ENCODE results near the gene FKRP.

Gene FKRP

DNA sequence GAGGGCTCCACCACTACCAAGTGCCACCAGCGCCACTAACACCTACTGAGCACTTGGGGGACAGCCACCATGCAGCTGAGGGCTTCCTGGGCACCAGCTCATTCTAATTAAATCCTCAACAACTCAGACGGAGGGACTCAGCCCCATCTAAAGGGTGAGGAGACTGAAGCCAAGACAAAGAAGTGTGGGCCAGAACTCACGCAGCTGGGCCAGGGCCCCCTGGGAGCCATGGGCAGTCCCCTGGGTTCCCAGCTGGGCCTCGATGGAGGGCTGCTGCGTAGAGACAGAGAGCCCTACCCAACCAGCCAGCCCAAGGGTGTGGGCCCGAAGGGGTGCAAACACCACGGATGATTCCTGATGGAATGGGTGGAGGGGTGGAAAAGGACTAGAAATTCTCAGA, 16.2 kb upstream of the FKRP start:
- Histone ChIP-seq H3K4me3 (ENCODE audit: low read length) (no peak overlapping the region), H3K4me1 (ENCODE audit: control insufficient read depth, insufficient read depth, low read length) (no peaks in the 10 kb centered on the region), H3K27me3 (ENCODE audit: control insufficient read depth, insufficient read depth, low read length) (no peaks in the 10 kb centered on the region), H3K36me3 (ENCODE audit: control insufficient read depth, insufficient read depth, low read length) (peaks cover 32% of the 10 kb centered on the region), H3K9me3 (ENCODE audit: control insufficient read depth, low read length) (no peaks in the 10 kb centered on the region), H3K9ac (ENCODE audit: low read length) (no peak overlapping the region)

DNA sequence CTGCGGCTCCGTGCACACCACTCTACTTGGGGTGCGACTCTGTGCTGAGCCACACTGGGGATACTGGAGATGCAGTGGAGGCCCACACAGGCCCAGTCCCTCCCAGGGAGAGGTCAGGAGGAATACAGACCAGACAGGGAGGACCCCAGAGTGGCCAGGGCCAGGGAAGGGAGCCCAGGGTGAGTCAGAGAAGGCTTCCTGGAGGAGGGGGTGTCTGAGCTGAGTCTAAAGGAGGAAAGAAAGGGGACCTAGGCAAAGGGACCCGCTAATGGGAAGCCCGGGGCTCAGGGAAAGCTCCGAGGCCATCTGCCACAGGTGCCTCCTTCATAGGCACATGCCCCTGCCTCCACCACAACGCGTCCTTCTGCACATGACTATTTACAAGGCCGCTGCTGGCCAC, 15.7 kb upstream of the FKRP start:
- no peak overlapping the region for H3K9ac ChIP-seq (ENCODE audit: low read length)
- no peaks in the 10 kb centered on the region for H3K4me1 ChIP-seq (ENCODE audit: control insufficient read depth, insufficient read depth, low read length)
- no peaks in the 10 kb centered on the region for H3K9me3 ChIP-seq (ENCODE audit: control insufficient read depth, low read length)
- H3K27me3 ChIP-seq (ENCODE audit: control insufficient read depth, insufficient read depth, low read length), result no peaks in the 10 kb centered on the region
- H3K36me3 ChIP-seq (ENCODE audit: control insufficient read depth, insufficient read depth, low read length), result peaks cover 32% of the 10 kb centered on the region
- H3K4me3 ChIP-seq (ENCODE audit: low read length), result no peak overlapping the region

DNA sequence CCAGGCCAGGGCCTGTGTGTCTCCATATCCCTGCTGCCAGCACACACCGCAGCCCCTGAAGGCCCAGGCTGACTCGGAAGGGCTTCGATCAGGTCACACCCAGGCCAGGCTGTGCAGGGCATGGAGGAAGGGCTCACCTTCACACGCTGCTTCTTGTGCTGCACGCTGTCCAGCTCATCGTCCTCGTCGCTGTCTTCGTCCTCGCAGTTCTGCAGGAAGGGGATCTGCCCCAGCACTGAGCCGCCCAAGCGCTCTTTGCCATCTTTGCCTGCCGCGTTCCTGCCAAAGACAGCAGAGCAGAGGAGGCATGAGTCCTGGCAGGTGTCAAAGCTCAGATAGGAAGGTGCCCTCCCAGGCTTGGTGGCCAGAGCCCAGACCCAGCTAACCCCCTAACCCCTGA, 15.3 kb upstream of the FKRP start:
- Histone ChIP-seq H3K4me1 (ENCODE audit: control insufficient read depth, insufficient read depth, low read length) (no peaks in the 10 kb centered on the region), H3K4me3 (ENCODE audit: low read length) (no peak overlapping the region), H3K9ac (ENCODE audit: low read length) (no peak overlapping the region), H3K9me3 (ENCODE audit: control insufficient read depth, low read length) (no peaks in the 10 kb centered on the region), H3K36me3 (ENCODE audit: control insufficient read depth, insufficient read depth, low read length) (peaks cover 32% of the 10 kb centered on the region), H3K27me3 (ENCODE audit: control insufficient read depth, insufficient read depth, low read length) (no peaks in the 10 kb centered on the region)

DNA sequence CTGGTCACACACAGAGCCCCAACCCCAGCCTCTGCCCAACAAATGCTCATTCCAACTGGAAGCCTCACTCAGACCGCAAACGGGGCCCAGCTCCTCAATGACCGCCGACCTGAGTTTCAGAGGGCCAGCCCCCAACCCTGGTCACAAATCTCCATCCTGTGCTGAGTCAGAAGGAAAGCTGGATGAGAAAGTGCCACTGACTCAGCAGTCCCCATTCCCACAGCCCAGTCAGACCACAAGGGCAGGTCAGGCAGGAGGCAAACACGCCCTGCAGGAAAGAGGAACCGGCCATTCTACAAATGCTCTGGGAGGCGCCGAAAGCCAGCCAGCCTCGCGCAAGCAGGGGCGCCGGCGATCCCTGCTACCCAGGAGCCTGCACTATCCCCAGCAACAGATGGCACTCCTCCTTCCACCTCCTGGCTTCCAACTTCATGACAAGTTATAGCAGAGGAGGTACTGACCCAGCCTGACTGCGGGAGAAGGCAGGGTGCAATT, 14.8 kb upstream of the FKRP start:
- H3K27me3 ChIP-seq (ENCODE audit: control insufficient read depth, insufficient read depth, low read length), result no peaks in the 10 kb centered on the region
- H3K4me3 ChIP-seq (ENCODE audit: low read length), result no peak overlapping the region
- H3K9me3 ChIP-seq (ENCODE audit: control insufficient read depth, low read length), result no peaks in the 10 kb centered on the region
- H3K4me1 ChIP-seq (ENCODE audit: control insufficient read depth, insufficient read depth, low read length), result no peaks in the 10 kb centered on the region
- peaks cover 32% of the 10 kb centered on the region for H3K36me3 ChIP-seq (ENCODE audit: control insufficient read depth, insufficient read depth, low read length)
- H3K9ac ChIP-seq (ENCODE audit: low read length), result no peak overlapping the region

DNA sequence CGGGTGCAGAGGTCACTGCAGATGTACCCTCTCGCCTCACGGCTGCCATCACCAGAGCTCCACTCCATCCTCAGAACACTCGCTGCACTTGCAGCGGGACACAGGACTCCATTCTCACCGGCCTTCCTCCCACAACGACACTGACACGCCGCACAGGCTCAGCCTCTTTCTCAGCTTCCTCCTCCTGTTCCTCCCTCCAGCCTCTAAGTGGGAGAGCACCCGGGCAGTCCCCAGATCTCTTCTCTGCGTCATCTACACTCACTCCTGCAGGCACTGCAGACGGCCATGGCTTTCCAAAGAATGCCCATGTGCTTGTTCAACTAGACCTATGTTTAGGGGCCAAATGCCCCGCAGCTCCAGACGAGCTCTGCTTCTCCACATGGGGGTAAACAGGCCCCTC, 14.3 kb upstream of the FKRP start:
- H3K9me3 ChIP-seq (ENCODE audit: control insufficient read depth, low read length), result no peaks in the 10 kb centered on the region
- peaks cover 31% of the 10 kb centered on the region for H3K36me3 ChIP-seq (ENCODE audit: control insufficient read depth, insufficient read depth, low read length)
- no peak overlapping the region for H3K9ac ChIP-seq (ENCODE audit: low read length)
- no peaks in the 10 kb centered on the region for H3K4me1 ChIP-seq (ENCODE audit: control insufficient read depth, insufficient read depth, low read length)
- H3K4me3 ChIP-seq (ENCODE audit: low read length), result no peak overlapping the region
- no peaks in the 10 kb centered on the region for H3K27me3 ChIP-seq (ENCODE audit: control insufficient read depth, insufficient read depth, low read length)

DNA sequence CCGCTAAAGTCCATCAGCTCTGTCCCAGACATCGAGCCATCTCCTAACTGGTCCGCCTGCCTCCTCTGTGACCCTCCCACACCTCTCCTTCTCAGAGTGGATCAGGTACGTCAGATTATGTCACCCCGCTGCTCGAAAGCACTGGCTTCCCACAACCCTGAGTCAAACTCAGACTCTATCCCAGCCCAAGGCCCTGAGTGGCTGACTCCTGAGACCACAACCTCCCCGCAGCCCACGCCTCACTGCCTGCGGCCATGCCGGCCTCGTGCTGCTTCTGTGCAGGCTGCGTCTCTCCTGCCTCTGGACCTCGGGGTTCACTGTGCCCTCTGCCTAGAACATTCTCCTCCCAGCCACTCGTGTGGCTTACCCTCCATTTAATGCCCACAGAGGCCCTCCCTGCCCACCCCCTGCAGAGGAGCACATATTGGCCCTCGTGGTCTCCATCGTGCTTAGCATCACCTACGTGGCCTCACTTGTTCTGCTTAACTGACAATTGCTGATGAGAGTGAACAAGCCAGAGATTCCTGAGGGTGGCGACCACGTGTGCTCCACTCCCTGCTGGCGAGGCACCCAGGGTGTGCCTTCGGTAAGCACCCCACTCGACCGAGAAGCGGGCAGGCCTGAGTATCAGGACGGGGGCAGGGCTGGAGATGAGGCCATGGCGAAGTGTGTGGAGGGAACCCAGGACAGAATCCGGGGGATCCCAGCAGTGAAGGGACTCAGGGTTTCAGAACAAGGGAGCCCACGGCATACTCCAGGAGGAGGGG, 13.5 kb upstream of the FKRP start:
- peaks cover 24% of the 10 kb centered on the region for H3K36me3 ChIP-seq (ENCODE audit: control insufficient read depth, insufficient read depth, low read length)
- no peak overlapping the region for H3K4me3 ChIP-seq (ENCODE audit: low read length)
- H3K9me3 ChIP-seq (ENCODE audit: control insufficient read depth, low read length), result no peaks in the 10 kb centered on the region
- no peak overlapping the region for H3K9ac ChIP-seq (ENCODE audit: low read length)
- no peaks in the 10 kb centered on the region for H3K27me3 ChIP-seq (ENCODE audit: control insufficient read depth, insufficient read depth, low read length)
- no peaks in the 10 kb centered on the region for H3K4me1 ChIP-seq (ENCODE audit: control insufficient read depth, insufficient read depth, low read length)

DNA sequence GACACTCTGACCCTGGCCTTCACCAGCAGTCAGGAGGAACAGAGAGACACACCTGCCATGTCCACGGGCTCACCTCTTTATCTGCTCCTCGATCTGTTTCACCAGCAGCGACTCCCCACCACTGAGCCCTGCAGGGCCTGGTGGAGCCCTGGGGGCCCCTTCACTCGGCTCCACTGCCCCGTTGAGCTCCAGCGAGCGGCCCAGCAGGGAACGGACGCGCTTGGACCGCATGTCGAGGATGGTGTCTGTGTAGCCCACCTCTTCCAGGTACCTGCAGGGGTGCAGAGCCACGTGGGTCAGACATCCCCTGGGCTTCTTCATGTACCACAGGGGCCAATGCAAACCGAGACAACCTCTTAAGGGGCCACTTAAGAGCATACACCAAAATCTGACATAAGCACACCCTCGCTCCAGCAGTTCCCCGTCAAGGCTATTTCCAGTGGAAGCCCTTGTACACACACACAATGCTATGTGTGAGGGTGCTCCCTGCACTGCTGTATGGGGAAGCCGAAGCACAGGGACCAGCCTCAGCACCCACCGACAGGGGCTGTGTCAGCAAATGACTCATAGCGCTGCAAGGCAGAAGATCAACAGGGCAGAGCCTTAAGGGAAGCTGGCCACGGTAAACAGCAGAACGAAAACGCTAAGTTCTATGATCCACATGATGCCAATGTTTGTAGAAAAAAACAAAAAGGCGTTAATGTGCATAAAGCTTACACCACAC, 12.7 kb upstream of the FKRP start:
- no peaks in the 10 kb centered on the region for H3K9me3 ChIP-seq (ENCODE audit: control insufficient read depth, low read length)
- no peaks in the 10 kb centered on the region for H3K27me3 ChIP-seq (ENCODE audit: control insufficient read depth, insufficient read depth, low read length)
- H3K9ac ChIP-seq (ENCODE audit: low read length), result no peak overlapping the region
- H3K4me3 ChIP-seq (ENCODE audit: low read length), result no peak overlapping the region
- H3K36me3 ChIP-seq (ENCODE audit: control insufficient read depth, insufficient read depth, low read length), result peaks cover 18% of the 10 kb centered on the region
- H3K4me1 ChIP-seq (ENCODE audit: control insufficient read depth, insufficient read depth, low read length), result no peaks in the 10 kb centered on the region

DNA sequence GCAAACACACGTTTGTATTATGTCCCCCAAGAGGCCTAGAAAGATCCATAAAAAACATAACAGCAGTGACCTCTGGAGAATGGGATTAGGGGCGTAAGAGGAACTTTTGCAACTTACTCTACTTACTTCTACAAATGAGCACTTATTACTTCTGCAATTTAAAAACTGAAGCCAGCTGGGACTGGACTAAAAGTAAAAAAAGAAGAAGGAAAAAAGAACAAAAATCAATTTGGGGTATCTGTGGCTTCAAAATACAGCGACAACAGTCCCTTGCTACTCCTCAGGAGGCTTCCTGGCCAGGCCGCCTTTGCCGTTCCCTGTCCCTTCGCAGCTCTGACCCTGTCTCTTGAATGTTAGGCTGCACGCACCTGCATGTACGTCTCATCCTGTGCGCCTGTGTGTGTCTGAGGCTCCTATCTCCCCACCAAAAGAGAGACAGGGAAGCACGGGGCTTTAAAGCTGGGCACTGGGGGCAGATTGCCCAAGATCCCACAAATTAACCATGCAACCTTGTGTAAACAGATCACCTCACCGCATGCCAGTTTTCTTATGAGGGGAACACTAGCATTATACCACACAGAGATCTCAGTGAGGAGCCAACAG, 12.1 kb upstream of the FKRP start:
- Histone ChIP-seq H3K27me3 (ENCODE audit: control insufficient read depth, insufficient read depth, low read length) (no peaks in the 10 kb centered on the region), H3K4me1 (ENCODE audit: control insufficient read depth, insufficient read depth, low read length) (no peaks in the 10 kb centered on the region), H3K9ac (ENCODE audit: low read length) (no peak overlapping the region), H3K9me3 (ENCODE audit: control insufficient read depth, low read length) (no peaks in the 10 kb centered on the region), H3K4me3 (ENCODE audit: low read length) (no peak overlapping the region), H3K36me3 (ENCODE audit: control insufficient read depth, insufficient read depth, low read length) (peaks cover 18% of the 10 kb centered on the region)

DNA sequence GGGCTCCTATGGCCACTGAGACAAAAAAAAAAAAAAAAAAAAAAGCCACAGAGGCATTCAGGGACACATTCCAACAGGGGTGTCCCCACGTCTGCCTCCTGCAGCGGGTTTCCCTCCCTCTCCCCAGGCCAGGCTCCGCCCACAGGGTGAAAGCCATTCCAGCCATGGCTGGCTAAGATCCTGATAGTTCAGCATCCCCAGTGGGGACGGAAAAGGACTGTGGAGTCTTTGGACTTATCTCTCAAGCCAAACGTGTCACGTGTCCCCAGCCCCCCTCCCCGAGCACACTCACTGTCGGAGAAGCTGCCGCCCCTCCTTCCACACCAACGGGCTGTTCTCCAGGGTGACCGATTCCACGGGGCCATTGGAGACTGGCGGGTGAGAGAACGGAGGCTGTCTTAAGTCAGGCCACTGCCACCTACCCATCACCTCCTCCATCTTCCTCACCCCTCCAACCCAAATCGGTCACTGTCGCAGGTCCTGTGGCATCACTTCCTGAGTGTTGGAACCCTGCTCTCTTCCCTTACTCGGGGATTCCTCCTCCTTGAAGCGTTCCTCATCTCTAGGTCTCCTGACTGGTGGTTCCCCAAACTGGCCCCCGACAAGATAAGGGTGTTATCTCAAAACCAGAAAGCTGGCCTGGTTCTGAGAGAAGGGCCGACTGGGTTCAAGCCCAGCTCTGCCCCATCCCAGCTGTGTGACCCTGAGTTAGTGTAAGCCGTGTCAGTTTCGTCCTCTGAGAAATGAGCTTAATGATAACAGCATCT, 9.1 kb upstream of the FKRP start:
- Histone ChIP-seq H3K4me1 (ENCODE audit: control insufficient read depth, insufficient read depth, low read length) (no peaks in the 10 kb centered on the region), H3K9ac (ENCODE audit: low read length) (no peak overlapping the region), H3K36me3 (ENCODE audit: control insufficient read depth, insufficient read depth, low read length) (peaks cover 15% of the 10 kb centered on the region), H3K9me3 (ENCODE audit: control insufficient read depth, low read length) (no peaks in the 10 kb centered on the region), H3K27me3 (ENCODE audit: control insufficient read depth, insufficient read depth, low read length) (no peaks in the 10 kb centered on the region), H3K4me3 (ENCODE audit: low read length) (no peak overlapping the region)

DNA sequence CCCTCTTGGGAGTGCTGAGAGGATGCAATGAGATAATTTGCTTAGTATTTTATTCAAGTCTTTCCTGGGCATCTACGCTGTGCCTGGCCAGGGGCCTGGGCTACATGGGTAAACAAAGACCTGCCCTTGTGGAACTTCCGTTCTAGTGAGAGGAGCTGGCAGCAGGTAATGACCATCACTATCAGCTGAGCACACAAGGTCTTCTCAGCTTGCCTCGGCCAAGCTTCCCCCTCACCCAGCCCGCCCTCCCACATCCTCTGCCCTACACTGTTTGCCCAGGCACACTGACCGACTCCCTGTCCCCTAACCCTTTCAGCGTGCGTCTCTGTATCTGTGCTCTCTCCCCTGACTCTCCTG, 8.6 kb upstream of the FKRP start:
- Histone ChIP-seq H3K4me1 (ENCODE audit: control insufficient read depth, insufficient read depth, low read length) (no peaks in the 10 kb centered on the region), H3K36me3 (ENCODE audit: control insufficient read depth, insufficient read depth, low read length) (peaks cover 15% of the 10 kb centered on the region), H3K4me3 (ENCODE audit: low read length) (no peak overlapping the region), H3K9me3 (ENCODE audit: control insufficient read depth, low read length) (no peaks in the 10 kb centered on the region), H3K9ac (ENCODE audit: low read length) (no peak overlapping the region), H3K27me3 (ENCODE audit: control insufficient read depth, insufficient read depth, low read length) (no peaks in the 10 kb centered on the region)

DNA sequence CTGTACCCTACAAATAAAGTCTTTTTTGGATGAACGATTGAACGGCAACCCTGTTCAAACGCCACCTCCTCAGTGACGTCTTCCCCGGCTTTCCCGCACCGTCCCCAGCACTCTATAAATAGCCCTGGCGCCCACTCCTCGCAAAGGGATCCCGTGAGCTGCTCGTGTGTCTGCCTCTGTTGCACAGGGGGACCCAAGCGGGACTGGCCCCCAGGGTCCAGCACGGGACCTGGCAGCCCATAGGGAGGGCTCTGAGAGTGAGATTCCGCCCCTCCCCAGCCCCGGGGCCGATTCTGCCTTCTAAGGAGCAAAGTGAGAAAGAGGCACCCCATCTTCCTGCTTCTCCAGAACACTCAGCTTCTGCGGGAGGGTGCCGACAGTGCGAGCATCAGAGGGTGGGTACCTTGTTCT, 8.1 kb upstream of the FKRP start:
- Histone ChIP-seq H3K9ac (ENCODE audit: low read length) (no peak overlapping the region), H3K27me3 (ENCODE audit: control insufficient read depth, insufficient read depth, low read length) (no peaks in the 10 kb centered on the region), H3K36me3 (ENCODE audit: control insufficient read depth, insufficient read depth, low read length) (peaks cover 15% of the 10 kb centered on the region), H3K9me3 (ENCODE audit: control insufficient read depth, low read length) (no peaks in the 10 kb centered on the region), H3K4me3 (ENCODE audit: low read length) (no peak overlapping the region), H3K4me1 (ENCODE audit: control insufficient read depth, insufficient read depth, low read length) (no peaks in the 10 kb centered on the region)

All from mucosa of stomach (tissue), 1 donor.